Large intestine (tissue), 3 donors: ENCODE measurements around the gene IPO4. TPM values are rescaled to one million over a fixed set of nuclear protein-coding genes. Genes with fewer than 3 reads are reported as not detected.
"Not testable (repeated sequence)": the region's sequence is repeated elsewhere in the genome, so short reads cannot be mapped to it uniquely, and the experiment has no call there.

Source experiments
- DNase-seq, 2 donors: peaks; one replicate each; pipeline versions ENCODE4 v3.0.0 to v3.0.0-alpha.2; 2013
- H3K27ac ChIP-seq: one replicate; pipeline ENCODE4 v1.5.1; 2013; ENCODE audit warnings: low read length
- H3K27me3 ChIP-seq: 2 replicates; pipeline ENCODE4 v1.6.1; 2013; ENCODE audit warnings: low read length; ENCODE audit not compliant: control insufficient read depth, insufficient read depth
- H3K36me3 ChIP-seq: 2 replicates; pipeline ENCODE4 v1.6.1; 2013; ENCODE audit warnings: low read length; ENCODE audit not compliant: control insufficient read depth, insufficient read depth
- H3K4me1 ChIP-seq: one replicate; pipeline ENCODE4 v1.6.1; 2013; ENCODE audit warnings: low read length; ENCODE audit not compliant: control insufficient read depth, insufficient read depth
- H3K4me3 ChIP-seq: one replicate; pipeline ENCODE4 v1.5.1; 2013; ENCODE audit warnings: low read length
- H3K9me3 ChIP-seq: one replicate; pipeline ENCODE4 v1.6.1; 2013; ENCODE audit warnings: mild to moderate bottlenecking, low read depth, low read length, moderate library complexity; ENCODE audit not compliant: control insufficient read depth
- WGBS: methylation state at CpG from one replicate; pipeline ENCODE4 v1.1.5; 2013; ENCODE audit warnings: low lambda C conversion rate; ENCODE audit not compliant: insufficient coverage; 5-methylcytosine and 5-hydroxymethylcytosine counted together
- polyA plus RNA-seq: library from polyadenylated mRNA; unstranded; fragments of 120-200 nt; gene quantifications from one replicate; pipeline ENCODE4 v1.2.1, GENCODE V29; 2013

IPO4 gene
- polyA plus RNA-seq, 1 donor: 22.5 TPM

DNA sequence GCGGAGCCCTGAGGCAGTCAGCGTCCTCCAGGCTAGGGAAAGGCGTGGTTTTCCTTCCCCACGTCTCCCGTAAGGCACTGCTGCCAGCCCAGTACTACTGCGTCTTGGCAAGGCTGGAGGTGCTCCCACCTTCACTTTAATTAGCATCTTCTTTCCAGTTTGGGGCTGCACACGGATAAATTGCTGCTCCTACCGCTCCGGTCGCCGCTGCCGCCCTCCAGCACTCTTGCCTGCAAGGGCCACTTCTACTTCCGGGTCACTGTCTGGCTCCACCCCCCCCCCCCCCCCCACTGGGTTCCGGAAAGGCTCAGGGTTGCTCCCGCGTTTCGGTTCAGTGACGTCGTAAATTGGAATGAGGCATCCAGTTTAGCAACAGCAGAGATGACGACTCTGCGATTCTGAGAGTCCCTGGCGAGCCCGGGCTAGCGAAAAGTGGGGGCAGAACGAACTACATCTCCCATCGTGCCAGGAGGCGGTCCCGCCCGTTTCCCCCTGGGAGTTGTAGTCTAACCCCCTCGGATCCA is 43.6 kb upstream of the IPO4 start, which contains the start of gene NEDD8:
Gene NEDD8 (minus strand): TSS at position 247 of the 524 bp plus-strand sequence. CDS start 100 bp downstream, at position 147.
- H3K4me3 ChIP-seq: peak within 1 kb of the TSS; percentile 62
- H3K9me3 ChIP-seq: no peaks in the 10 kb centered on the region
- no peaks in the 10 kb centered on the region for H3K27me3 ChIP-seq
- H3K36me3 ChIP-seq: peaks cover 28% of the 10 kb centered on the region
- no CpG with 5 or more reads among the region's 30 CpGs for WGBS
- H3K4me1 ChIP-seq: peaks cover 12% of the 10 kb centered on the region
- peak within 1 kb of the TSS; percentile 75 for H3K27ac ChIP-seq
- DNase-seq: peak; percentile 89 to 95

DNA sequence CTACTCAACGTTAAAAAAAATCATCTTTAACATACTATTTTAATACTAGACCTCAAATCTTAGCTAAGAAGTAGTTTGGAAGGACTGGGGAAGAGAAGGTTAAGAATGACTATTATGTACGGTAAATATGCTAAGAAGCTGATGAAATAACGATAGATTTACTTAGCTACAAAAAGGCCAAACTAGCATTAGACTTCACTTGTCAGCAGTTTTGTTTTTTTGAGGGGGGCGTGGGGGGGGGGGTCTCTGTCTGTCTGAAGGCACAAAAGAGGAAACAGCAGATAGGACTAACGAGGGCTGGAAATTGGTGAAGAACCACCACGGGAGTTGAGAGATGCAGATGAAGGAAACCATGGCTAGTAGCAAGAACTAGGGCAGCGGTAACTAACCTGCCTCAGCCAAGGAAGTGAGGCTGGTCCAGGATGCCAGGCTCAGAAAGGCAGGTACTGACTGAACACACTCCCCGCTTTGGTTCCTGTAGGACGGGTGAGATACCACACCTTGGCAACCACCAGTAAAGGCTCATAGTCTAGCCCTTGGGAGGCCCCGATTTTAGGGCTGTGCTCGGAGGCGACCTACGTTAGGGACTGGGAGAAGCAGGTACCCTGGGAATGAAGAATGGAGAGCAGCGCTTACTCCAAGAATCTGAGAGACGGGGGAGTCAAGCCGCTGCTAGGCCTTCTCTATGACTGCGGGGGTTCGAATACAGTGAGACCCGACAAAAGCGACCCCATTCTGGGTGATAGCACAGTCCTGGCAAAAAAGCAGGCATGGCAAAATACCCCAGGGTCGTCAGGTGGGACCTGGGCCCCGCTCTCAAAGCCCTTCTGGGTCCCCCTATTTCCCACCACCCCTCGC is 42.9 kb upstream of the IPO4 start:
- no peak for DNase-seq

DNA sequence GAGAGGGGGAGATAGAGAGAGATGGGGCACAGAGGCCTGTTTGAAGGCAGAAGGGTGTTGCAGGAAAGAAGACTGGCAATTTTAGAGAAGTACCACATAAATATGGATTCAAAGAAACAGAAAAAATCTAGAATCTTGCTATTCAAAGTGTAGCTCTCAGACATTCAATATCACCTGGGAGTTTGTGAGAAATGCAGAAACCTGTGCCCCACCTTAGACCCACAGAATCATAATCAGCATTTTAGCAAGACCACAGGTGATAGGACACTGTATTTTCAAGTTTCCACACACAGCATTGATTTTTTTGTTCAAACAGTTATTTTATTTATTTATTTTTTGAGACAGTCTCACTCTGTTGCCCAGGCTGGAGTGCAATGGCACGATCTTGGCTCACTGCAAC is 40.3 kb upstream of the IPO4 start:
- DNase-seq: no peak
- no peaks in the 10 kb centered on the region for H3K9me3 ChIP-seq
- peaks cover 12% of the 10 kb centered on the region for H3K4me1 ChIP-seq
- H3K4me3 ChIP-seq: no peak overlapping the region
- H3K27ac ChIP-seq: no peak overlapping the region
- peaks cover 6% of the 10 kb centered on the region for H3K36me3 ChIP-seq
- H3K27me3 ChIP-seq: no peaks in the 10 kb centered on the region
- no CpG with 5 or more reads among the region's 1 CpG for WGBS

More for the DNA sequence above, 42.9 kb upstream of the IPO4 start:
- Histone ChIP-seq H3K27me3 (no peaks in the 10 kb centered on the region), H3K27ac (peak overlapping the region; percentile 75), H3K4me3 (peak overlapping the region; percentile 62), H3K4me1 (peaks cover 12% of the 10 kb centered on the region), H3K36me3 (peaks cover 21% of the 10 kb centered on the region), H3K9me3 (no peaks in the 10 kb centered on the region)
- 40% methylated on average over 1 of the region's 23 CpGs for WGBS

DNA sequence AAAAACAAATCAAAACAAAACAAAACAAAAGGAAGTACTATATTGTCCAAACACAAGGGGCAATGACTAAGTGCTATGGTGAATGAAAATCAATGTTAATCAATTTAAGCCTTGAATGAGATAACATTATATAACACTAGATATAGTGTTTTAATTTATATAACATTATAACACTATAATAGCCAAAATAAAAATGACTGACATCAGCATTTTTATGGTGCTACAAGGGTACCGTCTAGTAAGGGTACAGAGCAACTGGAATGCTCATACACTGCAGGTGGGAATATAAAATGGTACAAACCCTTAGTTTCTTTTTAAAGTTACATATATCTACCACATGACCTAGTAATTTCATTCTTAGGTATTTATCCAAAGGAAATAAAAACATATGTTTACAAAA is 37.9 kb upstream of the IPO4 start:
- H3K9me3 ChIP-seq: no peaks in the 10 kb centered on the region
- no peak for DNase-seq
- no peaks in the 10 kb centered on the region for H3K27me3 ChIP-seq
- H3K27ac ChIP-seq: no peak overlapping the region
- WGBS: no CpG with 5 or more reads among the region's 1 CpG
- H3K4me3 ChIP-seq: no peak overlapping the region
- H3K4me1 ChIP-seq: peaks cover 4% of the 10 kb centered on the region
- peaks cover 6% of the 10 kb centered on the region for H3K36me3 ChIP-seq

DNA sequence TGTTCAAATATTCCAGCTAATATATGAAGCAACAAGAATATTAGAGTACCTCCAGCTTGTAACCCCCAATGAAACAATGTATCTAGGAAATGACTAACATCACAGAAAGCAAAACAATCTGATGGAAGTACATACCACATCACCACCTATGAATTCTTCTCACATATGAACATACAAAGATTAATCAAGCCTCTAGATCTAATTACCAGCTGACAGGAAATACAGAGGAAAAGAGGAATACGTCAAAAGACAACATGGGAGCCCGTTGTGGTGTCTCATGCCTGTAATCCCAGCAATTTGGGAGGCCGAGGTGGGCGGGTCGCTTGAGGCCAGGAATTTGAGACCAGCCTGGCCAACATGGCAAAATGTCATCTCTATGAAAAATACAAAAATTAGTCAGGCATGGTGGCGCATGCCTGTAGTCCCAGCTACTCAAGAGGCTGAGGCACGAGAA is 36.0 kb upstream of the IPO4 start:
- Histone ChIP-seq H3K4me3 (no peak overlapping the region), H3K27me3 (no peaks in the 10 kb centered on the region), H3K27ac (no peak overlapping the region), H3K4me1 (no peaks in the 10 kb centered on the region), H3K9me3 (no peaks in the 10 kb centered on the region), H3K36me3 (peaks cover 6% of the 10 kb centered on the region)
- DNase-seq: no peak
- WGBS: no CpG with 5 or more reads among the region's 7 CpGs

DNA sequence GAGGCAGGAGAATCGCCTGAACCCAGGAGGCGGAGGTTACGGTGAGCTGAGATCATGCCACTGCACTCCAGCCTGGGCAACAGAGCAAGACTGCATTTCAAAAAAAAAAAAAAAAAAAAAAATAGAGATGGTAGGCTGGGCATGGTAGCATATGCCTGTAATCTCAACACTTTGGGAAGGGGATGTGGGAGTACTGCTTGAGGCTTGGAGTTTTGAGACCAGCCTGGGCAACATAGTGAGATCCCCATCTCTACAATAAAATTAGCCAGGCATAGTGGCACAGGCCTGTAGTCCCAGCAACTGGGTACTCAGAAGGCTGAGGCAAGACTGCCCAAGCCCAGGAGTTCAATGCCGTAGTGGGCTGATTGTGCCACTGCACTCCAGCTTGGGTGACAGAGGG is 34.4 kb upstream of the IPO4 start:
- not testable (repeated sequence) for H3K36me3 ChIP-seq, DNase-seq, H3K4me1 ChIP-seq, H3K27ac ChIP-seq, H3K4me3 ChIP-seq, H3K27me3 ChIP-seq, H3K9me3 ChIP-seq
- WGBS: no CpG with 5 or more reads among the region's 4 CpGs

DNA sequence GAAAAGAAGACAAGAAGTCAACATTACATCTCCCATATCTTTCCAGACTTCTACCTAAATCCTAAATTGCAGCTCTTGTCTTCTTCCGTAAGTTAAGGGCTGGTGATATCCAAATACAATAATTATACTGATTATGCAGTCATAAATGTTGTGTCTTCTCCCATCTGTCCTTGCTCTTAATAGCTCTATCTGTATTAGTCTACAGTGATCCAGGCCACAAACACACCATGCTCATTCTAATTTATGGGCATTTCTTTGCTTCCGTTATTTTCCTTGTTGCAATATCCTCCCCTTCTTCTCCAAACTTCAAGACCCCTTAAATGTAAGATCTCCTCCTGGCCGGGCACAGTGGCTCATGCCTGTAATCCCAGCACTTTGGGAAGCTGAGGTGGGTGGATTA is 30.9 kb upstream of the IPO4 start:
- WGBS: 50% methylated on average over 2 of the region's 3 CpGs
- no peak overlapping the region for H3K27ac ChIP-seq

DNA sequence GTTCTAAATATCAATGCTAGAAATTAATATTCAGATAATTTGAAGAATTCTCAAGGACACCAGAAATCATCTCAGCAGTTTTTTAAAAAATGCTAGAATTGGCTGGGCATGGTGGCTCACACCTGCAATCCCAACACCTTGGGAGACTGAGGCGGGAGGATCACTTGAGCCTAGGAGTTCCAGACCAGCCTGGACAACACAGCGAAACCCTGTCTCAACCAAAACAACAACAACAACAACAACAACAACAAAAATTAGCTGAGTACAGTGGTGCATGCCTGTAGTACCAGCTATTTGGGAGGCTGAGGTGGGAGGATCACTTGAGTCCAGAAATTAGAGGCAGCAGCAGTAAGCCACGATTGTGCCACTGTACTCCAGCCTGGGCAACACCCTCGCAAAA is 30.5 kb upstream of the IPO4 start:
- WGBS: 89% methylated on average over 2 of the region's 4 CpGs
- Histone ChIP-seq H3K4me3 (no peak overlapping the region), H3K27ac (no peak overlapping the region), H3K9me3 (no peaks in the 10 kb centered on the region), H3K27me3 (no peaks in the 10 kb centered on the region), H3K36me3 (peaks cover 8% of the 10 kb centered on the region), H3K4me1 (peaks cover 12% of the 10 kb centered on the region)
- DNase-seq: no peak

More for the DNA sequence above, 30.9 kb upstream of the IPO4 start:
- no peaks in the 10 kb centered on the region for H3K9me3 ChIP-seq
- peaks cover 8% of the 10 kb centered on the region for H3K4me1 ChIP-seq
- H3K36me3 ChIP-seq: peaks cover 8% of the 10 kb centered on the region
- DNase-seq: no peak
- no peak overlapping the region for H3K4me3 ChIP-seq
- H3K27me3 ChIP-seq: no peaks in the 10 kb centered on the region

DNA sequence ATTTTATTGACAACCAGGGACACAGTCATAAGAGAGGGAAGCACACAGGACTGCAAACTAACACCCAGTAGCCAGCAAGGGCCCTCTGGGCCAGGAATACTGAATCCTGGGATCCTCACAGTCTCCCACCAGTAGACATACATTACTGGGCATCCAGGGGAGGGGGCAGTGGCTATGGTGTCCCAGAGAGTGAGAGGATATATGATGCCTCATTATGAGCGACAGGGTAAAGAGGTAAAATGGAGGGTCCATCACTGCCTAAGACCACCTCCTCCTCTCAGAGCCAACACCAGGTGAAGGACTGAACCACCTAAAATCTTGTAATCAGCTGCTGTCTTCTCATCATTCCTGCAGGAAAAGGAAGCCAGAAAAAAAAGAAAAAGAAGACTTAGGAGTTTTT is 28.3 kb upstream of the IPO4 start:
- H3K4me3 ChIP-seq, H3K9me3 ChIP-seq, H3K36me3 ChIP-seq, H3K27ac ChIP-seq, DNase-seq, H3K27me3 ChIP-seq: not testable (repeated sequence)
- no CpG with 5 or more reads among the region's 1 CpG for whole genome bisulfite sequencing
- peaks cover 18% of the 10 kb centered on the region for H3K4me1 ChIP-seq

DNA sequence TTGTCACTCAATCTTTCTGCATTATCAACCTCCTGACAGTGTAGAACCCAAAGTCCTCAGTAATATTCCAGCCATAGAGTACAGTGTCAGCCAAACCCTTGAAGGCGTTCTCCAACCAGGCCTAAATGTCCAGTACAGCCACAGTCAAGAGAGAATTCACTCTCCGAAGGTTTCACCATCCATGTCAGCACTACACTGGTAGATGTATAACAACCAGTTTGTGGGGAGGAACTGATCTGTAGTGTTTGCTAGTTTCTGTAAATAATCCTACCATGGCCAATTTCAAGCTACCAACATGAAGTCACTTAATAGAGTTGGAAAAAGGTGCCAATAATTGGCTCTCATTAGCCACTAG is 27.7 kb upstream of the IPO4 start:
- Histone ChIP-seq H3K9me3 (no peaks in the 10 kb centered on the region), H3K36me3 (peaks cover 9% of the 10 kb centered on the region), H3K27me3 (no peaks in the 10 kb centered on the region), H3K27ac (peak overlapping the region; percentile 90), H3K4me3 (no peak overlapping the region), H3K4me1 (peaks cover 18% of the 10 kb centered on the region)
- no CpG with 5 or more reads among the region's 2 CpGs for WGBS
- no peak for DNase-seq
